Measurements from ENCODE around the gene MACC1.

DNA sequence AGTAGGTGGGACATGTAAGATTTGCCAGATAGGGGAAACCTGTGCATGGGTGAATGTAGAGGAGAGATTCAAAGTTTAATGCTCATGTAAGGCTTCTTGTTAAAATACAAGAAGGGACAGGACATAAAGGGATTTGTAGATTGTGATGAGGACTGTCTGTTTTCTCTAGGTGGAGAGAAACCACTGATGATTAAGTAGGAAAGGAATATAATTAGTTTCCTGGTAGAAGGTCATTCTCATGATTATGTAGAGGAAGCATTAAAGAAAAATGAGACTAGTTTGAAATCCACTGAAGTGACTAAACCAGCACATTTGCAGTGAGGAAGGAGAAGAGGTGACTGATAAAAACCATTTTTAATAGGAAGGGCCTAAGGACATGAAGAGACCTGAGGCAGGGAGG lies 19.6 kb upstream of the MACC1 start:
- TF ChIP-seq CTCF (IDR thresholded peaks at IDR 0.05): no peak
- TF ChIP-seq POLR2A (IDR thresholded peaks at IDR 0.05): no peak
